NT2/D1 (cell line): ENCODE data around the gene ZXDA.

Experiments
- SUZ12 ChIP-seq: IDR thresholded peaks from 2 replicates; pipeline ENCODE4 v1.6.1; 2011; ENCODE audit not compliant: insufficient read length, insufficient read depth; ENCODE audit errors: extremely low read depth
- YY1 ChIP-seq: IDR thresholded peaks from 2 replicates; pipeline ENCODE4 v1.6.1; 2011; ENCODE audit not compliant: insufficient read length, insufficient read depth
- ZNF274 ChIP-seq: IDR thresholded peaks from 2 replicates; pipeline ENCODE4 v1.6.1; 2011; ENCODE audit warnings: mild to moderate bottlenecking, low read depth, low read length

GRCh38 chrX:57899906-57900305 is 10.4 kb downstream of the ZXDA start:
- no peak for TF ChIP-seq ZNF274
- TF ChIP-seq SUZ12, result no peak
- no peak for TF ChIP-seq YY1
